GM18502 (cell line): ENCODE data around the gene FAM184B.
"Not testable (repeated sequence)": the region's sequence is repeated elsewhere in the genome, so short reads cannot be mapped to it uniquely, and the experiment has no call there.

Experiments used
- ATAC-seq: cut with Tn5 transposase; IDR thresholded peaks from one replicate; pipeline ENCODE4 v1.9.1; 2021; ENCODE audit warnings: mild to moderate bottlenecking; ENCODE audit not compliant: unreplicated experiment, poor library complexity

Gene FAM184B

GRCh38 chr4:17690135-17690534, 91.3 kb downstream of the FAM184B start:
- ATAC-seq = no peak

GRCh38 chr4:17688011-17688441, 93.4 kb downstream of the FAM184B start:
- no peak for ATAC-seq

- no peak for ATAC-seq
Observed at GRCh38 chr4:17687237-17687857, 94.1 kb downstream of the FAM184B start.

- ATAC-seq = not testable (repeated sequence)
Observed at GRCh38 chr4:17684648-17685047, 96.8 kb downstream of the FAM184B start.

- ATAC-seq = no peak
Observed at GRCh38 chr4:17682222-17682566, 99.2 kb downstream of the FAM184B start.

- no peak for ATAC-seq
Observed at GRCh38 chr4:17681281-17682221, 99.9 kb downstream of the FAM184B start.

GRCh38 chr4:17680559-17681280, 100.7 kb downstream of the FAM184B start:
- no peak for ATAC-seq

GRCh38 chr4:17670423-17670822, 111.0 kb downstream of the FAM184B start:
- ATAC-seq = no peak

GRCh38 chr4:17667653-17668201, 113.7 kb downstream of the FAM184B start:
- ATAC-seq = no peak

- ATAC-seq = no peak
Observed at GRCh38 chr4:17667253-17667652, 114.2 kb downstream of the FAM184B start.

- ATAC-seq = no peak
Observed at GRCh38 chr4:17665852-17666251, 115.6 kb downstream of the FAM184B start.

- ATAC-seq = peak; percentile 29
Observed at GRCh38 chr4:17665346-17665745, 116.1 kb downstream of the FAM184B start.

- peak; percentile 94 for ATAC-seq
Observed at GRCh38 chr4:17664755-17665154, 116.7 kb downstream of the FAM184B start.

- no peak for ATAC-seq
Observed at GRCh38 chr4:17662694-17663093, 118.7 kb downstream of the FAM184B start.

GRCh38 chr4:17659196-17659595, 122.2 kb downstream of the FAM184B start:
- not testable (repeated sequence) for ATAC-seq

GRCh38 chr4:17657849-17658248, 123.6 kb downstream of the FAM184B start:
- ATAC-seq = no peak

- no peak for ATAC-seq
Observed at GRCh38 chr4:17657090-17657489, 124.3 kb downstream of the FAM184B start.

- ATAC-seq = no peak
Observed at GRCh38 chr4:17654701-17655100, 126.7 kb downstream of the FAM184B start.

GRCh38 chr4:17650406-17650805, 131.0 kb downstream of the FAM184B start:
- no peak for ATAC-seq

GRCh38 chr4:17647927-17648326, 133.5 kb downstream of the FAM184B start:
- ATAC-seq = no peak
